SIG-M5 treated with dmso at 0.1 percent for 504 hours (cell line): Measurements from ENCODE around the gene NR2F1.
"Not testable (repeated sequence)": the region's sequence is repeated elsewhere in the genome, so short reads cannot be mapped to it uniquely, and the experiment has no call there.

Experiments used
- DNase-seq: peaks from one replicate; lab custom pipeline; 2025; ENCODE audit not compliant: unreplicated experiment; lab: John Stamatoyannopoulos, UW

The NR2F1 gene

DNA sequence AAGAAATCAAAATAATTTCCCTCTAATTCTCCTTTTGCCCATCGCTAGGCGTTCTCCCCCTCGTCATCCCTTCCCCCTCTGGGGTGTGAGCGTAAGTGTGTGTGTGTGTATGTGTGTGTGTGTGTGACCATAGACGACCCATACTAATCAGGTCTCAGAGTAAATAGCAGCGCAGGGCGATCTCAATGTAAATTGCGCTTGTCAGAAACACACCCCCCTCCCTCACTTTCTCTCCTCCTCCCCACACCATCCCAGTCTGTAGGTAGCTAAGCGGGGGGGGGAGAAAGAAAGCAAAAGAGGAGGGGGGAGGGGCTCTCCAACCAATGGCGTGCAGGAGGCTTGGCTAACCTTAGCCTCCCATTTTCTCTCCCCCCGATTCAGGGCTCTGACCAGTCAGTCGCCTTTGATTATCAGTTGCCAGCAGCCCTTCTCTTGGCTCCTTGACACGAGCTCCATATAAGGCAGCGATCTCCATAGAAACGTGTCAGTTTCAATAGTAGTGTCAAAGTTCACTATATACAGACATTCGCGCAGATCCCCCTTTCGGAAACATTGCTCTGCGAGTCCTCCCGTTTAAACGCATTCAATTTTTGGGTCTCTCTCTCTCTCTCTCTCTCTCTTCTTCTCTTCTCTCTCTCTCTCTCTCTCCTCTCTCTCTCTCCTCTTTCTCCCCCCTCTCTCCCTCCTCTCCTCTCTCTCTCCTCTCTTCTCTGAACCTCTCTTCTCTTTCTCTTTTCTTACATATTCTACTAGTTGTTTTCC is at the start of gene NR2F1:
Gene NR2F1 (plus strand): TSS at position 546 of the 762 bp plus-strand sequence. CDS start 1,802 bp downstream, outside the sequence.
- peak; percentile 38 for DNase-seq

DNA sequence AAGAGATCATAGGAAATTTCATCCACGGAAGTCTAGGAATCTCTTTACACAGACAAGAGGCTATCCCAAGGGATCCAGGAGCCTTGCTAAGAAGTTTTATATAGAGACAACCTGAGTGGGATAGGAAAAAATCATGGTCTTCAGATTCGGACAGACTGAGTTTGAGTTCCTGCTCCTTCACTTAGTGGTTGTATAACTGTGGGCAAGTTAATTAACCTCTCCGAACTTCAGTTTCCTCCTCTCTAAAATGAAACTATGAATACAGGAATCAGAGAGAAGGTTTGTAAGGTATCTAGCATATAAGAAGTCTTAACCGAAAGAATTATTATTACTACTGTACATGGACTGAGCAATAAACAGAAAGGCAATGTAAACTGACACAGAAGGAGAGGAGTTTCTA is 37.1 kb upstream of the NR2F1 start:
- DNase-seq, result no peak

DNA sequence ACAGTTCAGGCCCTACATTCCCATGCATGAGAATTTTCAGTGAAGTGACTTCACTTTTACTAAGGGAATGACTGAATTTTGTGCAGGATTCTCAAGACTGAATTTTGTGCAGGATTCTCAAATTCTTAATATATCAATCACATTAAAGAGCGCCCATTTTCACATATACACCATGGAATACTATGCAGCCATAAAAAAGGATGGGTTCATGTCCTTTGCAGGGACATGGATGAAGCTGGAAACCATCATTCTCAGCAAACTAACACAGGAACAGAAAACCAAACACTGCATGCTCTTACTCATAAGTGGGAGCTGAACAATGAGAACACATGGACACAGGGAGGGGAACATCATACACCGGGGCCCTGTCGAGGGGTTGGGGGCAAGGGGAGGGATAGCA is 33.4 kb upstream of the NR2F1 start:
- not testable (repeated sequence) for DNase-seq

DNA sequence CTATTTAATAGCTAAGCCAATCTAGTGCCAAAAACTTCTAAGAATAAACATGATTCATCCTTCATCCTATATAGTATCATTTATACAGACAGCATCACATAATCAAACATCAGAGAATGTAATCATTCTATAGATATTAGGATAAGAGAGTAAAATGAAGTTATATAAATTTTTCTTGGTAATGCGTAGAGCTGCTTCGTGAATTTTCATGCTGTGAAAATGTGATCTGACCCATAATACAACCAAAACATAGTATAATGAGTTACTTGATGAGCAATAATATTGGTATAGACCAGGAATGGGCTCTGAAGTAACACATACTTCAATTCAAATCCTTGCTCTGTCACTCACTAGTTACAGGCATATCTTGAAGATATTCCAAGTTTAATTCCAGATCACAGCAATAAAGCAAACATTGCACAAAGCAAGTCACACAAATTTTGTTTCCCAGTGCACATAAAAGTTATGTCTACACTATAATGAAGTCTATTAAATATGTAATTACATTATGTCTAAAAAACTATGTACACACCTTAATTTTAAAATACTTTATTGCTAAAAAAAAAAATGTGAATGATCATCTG is 25.9 kb upstream of the NR2F1 start:
- DNase-seq, result no peak

DNA sequence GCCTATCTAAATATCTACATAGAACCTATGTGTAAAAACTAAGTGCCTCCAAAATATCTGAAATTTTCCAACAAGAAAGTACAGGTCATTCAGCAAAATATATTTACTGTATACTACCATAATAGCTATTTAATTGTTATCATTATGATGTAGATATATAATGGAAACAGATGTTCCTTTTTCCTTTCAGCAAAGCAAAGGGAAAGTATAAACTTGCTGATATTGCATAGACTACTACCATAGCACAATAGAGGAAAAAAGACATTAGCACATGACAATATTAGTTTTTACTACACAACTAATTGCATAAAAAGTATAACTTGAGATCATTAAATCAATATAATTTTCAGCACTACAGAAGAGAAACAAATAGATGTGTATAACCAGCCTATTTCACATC is 16.9 kb upstream of the NR2F1 start:
- no peak for DNase-seq

DNA sequence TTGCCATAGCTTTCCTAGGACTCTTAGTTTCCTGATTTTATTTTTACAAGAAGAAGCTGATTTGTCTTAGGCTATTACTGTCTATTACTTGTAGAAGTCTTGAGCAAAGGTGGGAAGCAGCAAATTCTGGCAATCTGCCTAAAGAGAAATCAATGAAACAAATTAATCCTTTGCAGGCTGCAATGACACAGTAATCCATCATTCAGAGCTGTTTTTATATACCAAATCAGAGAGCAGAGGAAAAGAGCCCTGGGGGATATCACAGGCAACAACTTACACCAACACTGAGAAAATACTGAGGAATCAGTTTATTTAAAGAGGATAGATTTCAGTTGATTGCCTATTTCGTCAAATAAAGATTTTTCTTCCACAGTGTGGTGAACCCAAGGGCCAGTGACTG is 15.6 kb upstream of the NR2F1 start:
- DNase-seq, result no peak

DNA sequence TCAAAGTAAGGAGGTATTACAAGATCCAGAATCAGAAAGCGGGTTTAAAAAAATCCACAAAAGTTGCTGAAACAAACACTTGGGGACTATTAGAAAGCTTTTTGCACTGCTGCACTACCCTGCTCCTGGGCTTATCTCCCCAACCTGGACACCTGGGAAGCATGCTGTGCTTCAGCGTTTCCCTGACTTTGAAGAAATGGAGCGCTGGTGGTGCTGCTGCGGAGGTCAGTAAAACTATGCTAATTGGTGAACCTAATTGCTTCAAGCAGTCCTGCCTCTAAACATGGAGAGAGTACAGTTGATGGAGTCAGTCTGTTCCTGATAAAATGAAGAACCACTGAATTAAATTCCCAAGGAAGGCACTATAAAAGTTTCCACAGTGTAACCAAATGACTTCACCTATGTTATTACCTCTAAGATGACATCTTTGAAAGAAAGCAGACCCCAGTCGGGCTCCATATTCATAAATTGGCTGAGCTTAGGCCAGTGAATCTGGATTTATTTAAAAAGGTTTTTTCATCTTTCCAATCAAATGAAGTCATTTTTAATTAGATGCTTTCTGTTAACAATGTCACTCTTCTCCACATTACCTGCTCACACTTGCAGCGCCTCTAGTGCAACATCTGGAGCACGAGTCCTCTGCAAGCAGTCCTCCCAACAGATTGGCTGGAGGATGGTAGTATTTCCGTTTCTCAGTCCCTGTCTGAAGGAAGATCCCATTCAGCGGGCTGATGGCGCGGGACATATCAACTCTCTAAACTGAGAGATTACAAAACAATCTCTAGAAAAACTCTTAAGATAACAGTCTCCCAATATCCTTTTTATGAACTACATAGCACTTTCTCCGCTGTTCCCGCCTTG is 13.5 kb upstream of the NR2F1 start:
- no peak for DNase-seq

DNA sequence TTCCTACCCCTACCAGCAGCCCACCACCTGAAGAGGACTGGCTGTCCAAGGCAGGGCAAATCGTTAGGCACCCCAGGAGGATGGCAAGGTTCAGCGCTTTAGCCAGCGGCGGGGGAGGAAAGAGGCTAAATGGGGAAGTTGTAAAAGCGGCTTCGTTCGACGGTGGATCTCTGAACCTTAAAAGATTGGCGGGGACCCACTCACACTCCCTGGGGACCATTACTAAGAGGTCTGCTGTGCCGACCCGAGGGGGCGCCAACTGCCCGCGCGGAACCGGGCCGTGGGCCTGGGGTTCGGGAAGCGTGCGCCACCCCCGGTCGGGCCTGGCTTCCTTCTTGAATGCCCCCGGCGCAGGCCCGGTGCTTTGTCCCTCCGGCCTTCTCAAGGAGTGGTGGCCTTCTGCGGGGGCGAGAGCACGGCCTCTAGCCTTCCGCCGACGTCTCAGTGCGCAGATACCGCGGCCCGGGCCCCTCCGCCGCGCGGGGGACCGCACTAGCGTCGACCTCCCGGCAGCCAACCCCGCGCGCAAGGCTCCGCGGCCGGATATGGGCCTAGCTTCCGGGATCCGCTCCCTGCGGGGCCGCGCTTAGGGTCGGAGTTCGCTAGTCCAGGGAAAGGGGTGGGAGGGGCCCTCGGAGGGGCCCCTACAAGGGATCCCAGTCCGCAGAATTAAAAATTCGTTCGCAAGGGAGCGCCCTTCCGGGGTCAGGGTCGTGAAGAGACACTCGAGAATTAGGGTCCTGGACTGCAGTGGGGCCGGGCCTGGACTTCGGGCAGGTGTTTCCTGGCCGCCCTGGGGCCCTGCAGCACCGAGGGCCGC is 12.5 kb upstream of the NR2F1 start:
- no peak for DNase-seq

DNA sequence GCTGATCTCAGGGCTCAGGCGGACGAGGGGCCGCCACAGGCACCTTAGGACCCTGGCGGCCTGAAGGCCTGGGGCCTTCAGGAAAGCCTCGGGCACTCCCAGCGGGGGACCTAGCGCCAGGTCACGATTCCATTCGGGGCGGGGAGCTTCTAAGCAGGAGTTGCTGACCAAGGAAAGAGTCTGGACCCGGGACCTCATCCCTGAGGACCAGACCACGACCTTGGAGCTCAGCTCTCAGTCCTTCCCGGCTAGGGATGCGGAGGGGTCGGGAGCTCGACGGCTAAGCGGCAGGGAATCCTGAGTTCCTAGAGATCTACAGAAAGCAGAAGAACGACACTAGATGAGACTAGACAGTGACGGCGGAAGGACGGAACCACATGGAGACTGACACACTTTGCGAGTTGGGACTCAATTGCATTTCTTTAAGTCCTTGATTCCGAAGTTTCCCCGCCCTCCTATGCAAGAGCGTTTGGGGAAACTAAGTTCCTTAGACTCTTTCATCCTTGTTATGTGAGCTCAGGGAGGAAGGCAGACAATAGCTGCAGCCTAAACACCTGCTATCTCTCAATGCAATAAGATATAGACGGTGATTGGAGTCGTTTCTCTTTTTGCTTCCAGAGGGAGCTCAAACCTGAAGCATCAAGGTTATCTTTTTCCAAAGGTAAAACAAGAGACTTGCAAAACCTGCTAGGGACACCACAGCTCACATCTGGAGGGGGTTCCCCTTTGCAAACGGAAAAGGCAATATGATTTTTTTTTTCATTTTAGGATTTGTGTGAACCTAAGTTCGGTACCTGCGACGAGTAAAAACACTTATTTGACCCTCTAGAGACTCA is 11.7 kb upstream of the NR2F1 start:
- DNase-seq, result no peak

DNA sequence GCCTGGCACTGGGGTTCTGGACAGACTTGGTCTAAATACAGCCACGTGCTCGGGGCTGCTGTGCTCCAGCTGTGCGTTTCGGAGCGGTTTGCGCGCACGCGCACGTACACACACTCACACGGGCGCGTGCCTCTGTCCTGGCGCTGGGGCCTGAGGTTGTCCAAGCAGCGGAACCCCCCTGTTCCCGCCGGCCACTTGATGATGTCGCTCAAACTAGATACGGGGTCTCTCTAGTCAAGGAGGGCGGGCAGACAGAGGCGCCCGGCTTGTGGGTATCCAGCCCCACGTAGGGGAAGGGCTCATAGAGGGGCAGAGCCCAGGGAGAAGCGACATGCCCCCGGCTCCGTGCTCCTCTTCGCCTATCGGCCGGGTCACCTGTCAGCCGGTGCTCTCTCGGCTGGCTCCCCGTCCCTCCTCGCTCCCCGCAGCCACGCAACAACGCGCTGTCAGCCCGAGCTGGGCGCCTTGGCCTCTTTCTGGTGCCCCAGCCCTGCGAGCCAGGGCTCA is 10.9 kb upstream of the NR2F1 start:
- DNase-seq, result no peak

DNA sequence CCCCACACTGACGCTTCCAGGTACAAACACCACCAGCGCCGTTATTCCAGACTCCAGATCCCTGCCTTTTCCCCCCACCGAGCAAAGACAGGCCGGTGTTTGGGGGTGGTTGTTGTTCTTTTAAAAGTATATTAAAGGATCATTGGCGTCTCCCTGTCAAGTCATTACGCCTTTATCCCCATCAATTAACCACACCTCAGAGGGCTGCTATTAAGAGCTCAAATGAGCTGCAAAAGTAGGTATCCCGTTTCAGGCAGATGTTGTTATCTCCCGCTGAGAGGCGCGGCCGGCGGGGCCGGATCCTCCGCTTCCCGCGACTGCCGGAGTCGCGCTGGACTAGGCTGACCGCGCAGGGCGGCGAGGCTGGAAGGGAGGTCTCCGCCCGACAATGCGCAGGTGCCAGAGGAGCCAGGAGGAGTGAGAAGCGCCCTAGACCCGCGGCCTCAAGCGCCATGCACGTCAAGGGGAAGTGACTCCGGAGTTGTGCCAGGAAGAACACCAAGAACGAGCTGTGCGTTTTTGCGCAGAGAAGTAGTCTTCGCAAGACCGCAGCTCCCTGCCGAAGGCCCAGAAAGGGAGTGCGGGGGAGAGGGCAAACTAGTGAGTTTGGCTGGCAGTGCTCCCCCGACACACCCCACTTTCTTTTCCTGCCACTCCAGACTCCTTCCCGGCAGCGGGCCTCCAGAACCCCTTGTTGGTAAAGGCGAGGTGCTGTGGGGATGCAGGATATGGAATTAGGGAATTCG is 10.2 kb upstream of the NR2F1 start:
- no peak for DNase-seq

DNA sequence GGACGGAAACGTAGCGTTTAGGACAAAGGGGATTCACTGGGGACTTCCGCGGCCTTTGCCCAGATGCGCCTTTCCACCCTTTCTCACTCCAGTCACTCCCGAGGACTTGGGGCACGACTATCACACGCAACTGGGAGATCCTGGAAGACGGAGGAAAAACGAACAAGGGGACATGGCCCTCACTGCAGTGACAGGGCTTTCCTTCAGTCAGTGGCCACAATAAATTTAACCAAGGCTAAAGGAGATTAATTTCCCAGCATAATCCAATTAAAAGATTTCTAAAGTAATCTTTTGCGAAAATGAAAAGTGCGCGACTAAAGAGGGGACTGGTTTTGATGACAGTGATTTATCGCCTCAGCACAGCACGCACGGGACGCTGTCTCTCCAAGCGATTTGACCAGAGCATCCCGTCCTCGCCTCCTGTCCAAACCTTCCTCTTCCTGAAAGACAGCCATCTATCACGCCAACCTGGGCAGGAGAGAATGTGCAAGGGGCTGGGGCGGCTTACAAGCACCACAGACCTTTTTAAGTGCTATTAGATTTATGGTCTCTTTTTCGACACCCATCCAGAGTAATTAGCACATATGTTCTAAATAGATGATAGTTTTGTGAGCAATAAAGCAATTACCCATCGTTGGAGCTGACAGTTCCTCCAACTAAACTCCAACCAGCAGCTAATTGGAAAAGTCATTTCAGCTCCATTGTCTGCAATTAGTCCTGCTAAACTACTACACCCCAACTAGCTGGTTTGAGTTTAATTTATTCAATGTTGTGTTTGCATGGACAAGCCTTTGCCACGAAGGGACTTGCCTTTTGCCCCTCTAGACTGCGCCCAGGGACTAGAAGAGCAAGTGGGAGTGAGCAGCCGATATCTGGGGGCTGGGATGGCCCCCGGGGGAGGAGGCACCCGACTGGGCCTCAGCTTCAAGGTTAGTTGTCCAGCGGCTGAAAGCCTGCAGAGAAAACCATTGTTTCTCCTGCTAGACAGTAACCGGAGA is 9.4 kb upstream of the NR2F1 start:
- no peak for DNase-seq

DNA sequence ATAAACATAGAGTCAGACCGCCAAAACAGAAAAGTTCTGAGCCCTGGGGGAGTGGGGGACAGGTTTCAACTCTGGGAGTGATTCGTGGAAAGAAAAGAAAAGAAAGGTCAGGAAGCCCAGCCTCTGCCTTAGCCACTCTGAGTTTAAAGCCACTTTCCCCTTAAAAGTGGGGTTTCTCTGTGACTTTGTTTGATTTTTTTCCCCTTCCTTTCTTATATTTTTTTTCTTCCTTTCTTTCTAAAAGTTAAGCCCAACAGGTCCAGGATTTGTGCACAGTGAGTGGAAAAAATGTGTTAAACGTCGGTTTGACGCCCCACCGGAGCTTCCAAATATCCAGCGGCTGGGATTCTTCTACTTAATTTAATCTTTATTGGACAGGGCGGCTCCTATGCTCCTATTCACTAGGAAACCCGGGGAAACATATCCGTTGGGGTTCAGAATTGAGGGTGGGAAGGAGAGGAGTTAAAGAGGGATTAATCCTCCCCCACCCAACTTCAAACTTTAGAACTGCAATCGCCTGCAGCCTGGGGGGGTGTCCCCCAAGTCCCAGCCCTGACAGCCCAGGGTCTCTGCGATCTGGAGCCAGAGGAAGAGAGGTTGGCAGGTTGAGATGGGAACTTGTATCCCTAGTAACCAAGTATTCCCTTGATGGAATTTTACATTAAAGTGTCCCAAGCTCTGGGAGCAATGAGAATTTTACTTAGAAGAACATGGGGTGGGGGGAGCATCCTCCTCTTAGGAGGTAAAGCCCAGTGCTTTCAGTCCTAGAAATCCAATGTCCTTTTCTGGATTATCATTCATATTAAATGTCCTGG is 8.3 kb upstream of the NR2F1 start:
- no peak for DNase-seq

DNA sequence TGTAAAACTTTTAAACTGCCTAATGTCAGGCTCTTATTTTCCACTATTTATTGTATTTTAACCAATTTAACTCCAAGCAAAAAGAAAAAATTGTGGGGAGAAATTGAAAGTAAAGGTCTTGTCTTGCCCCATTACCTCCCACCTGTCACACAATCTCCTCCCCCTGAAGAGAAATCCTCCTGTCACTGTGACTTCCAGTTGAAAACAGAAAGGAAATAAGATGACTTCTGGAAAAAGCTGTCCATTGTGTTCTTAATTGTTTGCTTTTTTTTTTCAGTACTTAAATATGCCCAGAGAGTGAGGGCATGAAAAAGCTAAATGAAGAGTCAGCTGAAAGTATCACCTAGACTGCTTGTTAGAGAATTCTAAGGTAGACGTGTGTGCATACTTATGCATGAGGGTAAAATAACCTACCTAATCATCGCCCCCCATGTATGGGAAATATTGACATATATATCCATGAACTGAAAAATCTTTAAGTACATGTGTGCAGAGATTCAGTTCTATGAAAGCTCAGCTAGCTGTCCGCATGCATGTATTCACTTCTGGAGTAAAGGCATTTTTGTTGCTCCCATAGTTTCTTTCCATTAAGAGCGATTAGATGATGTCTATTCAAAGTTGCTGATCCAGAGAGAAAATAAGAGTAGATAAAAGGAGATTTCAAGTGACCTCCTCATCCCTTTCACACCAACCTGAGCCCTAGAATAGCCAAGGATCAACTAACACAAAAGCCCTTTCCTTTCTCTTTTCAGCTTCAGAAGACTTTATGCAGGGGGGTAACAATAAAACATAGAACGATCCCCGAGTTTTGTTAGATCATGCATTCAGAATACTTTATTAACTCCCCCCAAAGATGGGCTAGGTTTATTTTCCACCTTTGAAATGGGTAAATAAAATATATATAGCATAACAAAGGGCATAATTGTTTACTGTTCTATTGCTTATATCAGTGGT is 7.3 kb upstream of the NR2F1 start:
- DNase-seq, result no peak

DNA sequence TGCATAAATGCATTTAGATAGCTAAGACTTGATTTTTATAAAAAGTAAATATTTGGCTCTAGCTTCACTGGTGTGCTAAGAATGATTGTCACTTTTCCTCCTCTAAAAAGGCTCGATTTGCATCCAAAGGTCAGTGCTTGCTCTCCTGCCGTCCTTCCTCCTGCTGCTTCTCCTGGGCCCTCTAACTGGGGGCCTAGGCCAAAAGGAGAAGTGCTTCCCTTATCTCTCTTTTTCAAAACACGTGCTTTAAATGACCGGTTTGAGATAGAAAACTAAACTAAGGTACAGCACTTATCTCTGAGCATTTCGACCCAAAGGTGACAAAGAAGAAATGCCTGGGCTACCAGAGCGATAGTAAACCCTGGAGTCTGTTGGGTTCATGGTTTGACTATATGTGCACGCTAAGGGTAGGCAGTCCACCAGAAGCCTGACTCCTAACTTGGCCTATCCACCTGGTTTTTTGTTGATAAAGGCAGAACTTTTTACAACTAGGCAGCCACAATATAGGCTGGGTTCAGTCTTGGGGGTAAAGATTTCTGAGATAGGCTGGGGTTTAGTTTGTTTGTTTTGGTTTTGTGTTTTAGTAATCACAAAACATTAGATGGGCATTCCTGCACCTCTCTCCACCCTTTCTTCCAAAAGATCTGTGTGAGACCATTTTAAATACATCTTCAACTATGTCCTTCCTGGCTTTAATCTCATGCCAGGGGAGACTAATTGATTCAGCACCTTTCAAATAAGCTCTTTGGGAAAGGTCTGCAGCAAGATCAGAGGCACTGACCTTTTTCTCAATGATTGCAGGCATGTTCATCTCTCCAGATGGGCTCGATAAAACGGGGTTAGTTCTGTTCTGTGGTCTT is 5.8 kb upstream of the NR2F1 start:
- DNase-seq, result no peak
